ENCODE measurements around the gene GP9. TPM values are rescaled to one million over a fixed set of nuclear protein-coding genes. Genes with fewer than 3 reads are reported as not detected.
"Not testable (repeated sequence)": the region's sequence is repeated elsewhere in the genome, so short reads cannot be mapped to it uniquely, and the experiment has no call there.

The GP9 gene
- total RNA-seq, 2 experiments from 2014 or later = not detected

GRCh38 chr3:129082026-129082425 lies 21.4 kb downstream of the GP9 start:
- no peaks in the 10 kb centered on the region for H3K36me3 Mint-ChIP-seq (ENCODE audit: low read depth)
- H3K4me1 Mint-ChIP-seq (ENCODE audit: low read depth) = peaks cover 8% of the 10 kb centered on the region
- no peak overlapping the region for H3K4me3 Mint-ChIP-seq
- DNase-seq = no peak
- TF ChIP-seq CTCF (IDR thresholded peaks at IDR 0.05) = no peak
- POLR2A ChIA-PET = interaction anchor here (1.0 kb wide), 1 partner anchor 11 kb away, joined by 3 read pairs; no protein-coding TSS in a partner anchor
- H3K27me3 Mint-ChIP-seq = no peaks in the 10 kb centered on the region
- H3K9me3 Mint-ChIP-seq = no peaks in the 10 kb centered on the region
- ATAC-seq = no peak
- CTCF ChIA-PET = interaction anchor here (1.1 kb wide), 1 partner anchor 112 kb away, joined by 6 read pairs; no protein-coding TSS in a partner anchor
- intact Hi-C loops (cut with micrococcal nuclease) = no loop called here
- no peak overlapping the region for H3K27ac Mint-ChIP-seq

- H3K27ac Mint-ChIP-seq = no peak overlapping the region
- ChIA-PET CTCF (interaction anchor here (1.0 to 1.1 kb wide), 2 partner anchors 31 to 114 kb away, joined by 3 to 4 read pairs; no protein-coding TSS in a partner anchor), POLR2A (no interaction called here)
- no peaks in the 10 kb centered on the region for H3K36me3 Mint-ChIP-seq (ENCODE audit: low read depth)
- TF ChIP-seq CTCF (IDR thresholded peaks at IDR 0.05) = no peak
- ATAC-seq = no peak
- no peaks in the 10 kb centered on the region for H3K27me3 Mint-ChIP-seq
- no peak for DNase-seq
- H3K4me3 Mint-ChIP-seq = no peak overlapping the region
- intact Hi-C loops (cut with micrococcal nuclease) = no loop called here
- no peaks in the 10 kb centered on the region for H3K9me3 Mint-ChIP-seq
- peaks cover 8% of the 10 kb centered on the region for H3K4me1 Mint-ChIP-seq (ENCODE audit: low read depth)
These were observed 23.9 kb downstream of the GP9 start for GRCh38 chr3:129084501-129084900.

GRCh38 chr3:129085165-129085715 lies 24.7 kb downstream of the GP9 start:
- no peaks in the 10 kb centered on the region for H3K9me3 Mint-ChIP-seq
- CTCF ChIA-PET = interaction anchor here (1.0 kb wide), 3 partner anchors 13 to 160 kb away, joined by 3 to 4 read pairs (median 4); no protein-coding TSS in a partner anchor
- H3K36me3 Mint-ChIP-seq (ENCODE audit: low read depth) = no peaks in the 10 kb centered on the region
- ATAC-seq = no peak
- POLR2A ChIA-PET = interaction anchor here (0.8 to 0.9 kb wide), 3 partner anchors 12 to 22 kb away, joined by 3 read pairs; no protein-coding TSS in a partner anchor
- H3K4me3 Mint-ChIP-seq = no peak overlapping the region
- no peak for TF ChIP-seq CTCF (IDR thresholded peaks at IDR 0.05)
- peak overlapping the region; percentile 32 for H3K27ac Mint-ChIP-seq
- H3K4me1 Mint-ChIP-seq (ENCODE audit: low read depth) = peaks cover 8% of the 10 kb centered on the region
- no peak for DNase-seq
- H3K27me3 Mint-ChIP-seq = no peaks in the 10 kb centered on the region
- intact Hi-C loops (cut with micrococcal nuclease) = no loop called here

GRCh38 chr3:129085818-129086217 lies 25.2 kb downstream of the GP9 start:
- Mint-ChIP-seq H3K4me3 (no peak overlapping the region), H3K27me3 (no peaks in the 10 kb centered on the region), H3K9me3 (no peaks in the 10 kb centered on the region), H3K36me3 (ENCODE audit: low read depth) (no peaks in the 10 kb centered on the region), H3K4me1 (ENCODE audit: low read depth) (peaks cover 8% of the 10 kb centered on the region), H3K27ac (peak overlapping the region; percentile 32)
- ATAC-seq (no peak), DNase-seq (no peak)
- no peak for TF ChIP-seq CTCF (IDR thresholded peaks at IDR 0.05)
- ChIA-PET CTCF (interaction anchor here (1.0 kb wide), 2 partner anchors 14 to 160 kb away, joined by 3 to 4 read pairs; no protein-coding TSS in a partner anchor), POLR2A (interaction anchor here (0.9 kb wide), 2 partner anchors 12 to 22 kb away, joined by 3 read pairs; no protein-coding TSS in a partner anchor)
- intact Hi-C loops (cut with micrococcal nuclease) = no loop called here

GRCh38 chr3:129087138-129087702 lies 26.6 kb downstream of the GP9 start:
- H3K4me1 Mint-ChIP-seq (ENCODE audit: low read depth) = peaks cover 1% of the 10 kb centered on the region
- H3K36me3 Mint-ChIP-seq (ENCODE audit: low read depth) = peaks cover 4% of the 10 kb centered on the region
- ATAC-seq (no peak), DNase-seq (no peak)
- H3K27me3 Mint-ChIP-seq = no peaks in the 10 kb centered on the region
- H3K9me3 Mint-ChIP-seq = no peaks in the 10 kb centered on the region
- ChIA-PET POLR2A (no interaction called here), CTCF (interaction anchor here (0.6 kb wide), 1 partner anchor 117 kb away, joined by 4 read pairs; no protein-coding TSS in a partner anchor)
- no peak overlapping the region for H3K4me3 Mint-ChIP-seq
- H3K27ac Mint-ChIP-seq = no peak overlapping the region
- intact Hi-C loops (cut with micrococcal nuclease) = no loop called here
- TF ChIP-seq CTCF (IDR thresholded peaks at IDR 0.05) = no peak

- peak; percentile 27 for DNase-seq
- intact Hi-C loops (cut with micrococcal nuclease); CTCF ChIA-PET: not testable (repeated sequence)
These were observed 27.3 kb downstream of the GP9 start for GRCh38 chr3:129087904-129088303.

GRCh38 chr3:129088312-129088711 lies 27.7 kb downstream of the GP9 start:
- CTCF ChIA-PET; intact Hi-C loops (cut with micrococcal nuclease); H3K27ac Mint-ChIP-seq; H3K4me1 Mint-ChIP-seq (ENCODE audit: low read depth); DNase-seq; H3K36me3 Mint-ChIP-seq (ENCODE audit: low read depth); H3K9me3 Mint-ChIP-seq; H3K4me3 Mint-ChIP-seq; H3K27me3 Mint-ChIP-seq; POLR2A ChIA-PET: not testable (repeated sequence)
- peak; percentile 4 for ATAC-seq

More at GRCh38 chr3:129087904-129088303, 27.3 kb downstream of the GP9 start:
- H3K36me3 Mint-ChIP-seq (ENCODE audit: low read depth); H3K4me3 Mint-ChIP-seq; H3K9me3 Mint-ChIP-seq; H3K4me1 Mint-ChIP-seq (ENCODE audit: low read depth); H3K27me3 Mint-ChIP-seq; POLR2A ChIA-PET; H3K27ac Mint-ChIP-seq: not testable (repeated sequence)
- peak; percentile 80 for ATAC-seq
